Stimulated activated CD8-positive, alpha-beta memory T cell treated with anti-CD3 and anti-CD28 coated beads, Interleukin-4, amount 100 ng/mL, for 1 hour (primary cell): ENCODE measurements around the gene SEBOX.

Experiments used
- DNase-seq, 2 donors: peaks; one replicate each; pipeline ENCODE4 v3.0.0-alpha.2; 2020; ENCODE audit warnings: low read depth in 2 of 2, low spot score in 1 of 2

SEBOX gene

DNA sequence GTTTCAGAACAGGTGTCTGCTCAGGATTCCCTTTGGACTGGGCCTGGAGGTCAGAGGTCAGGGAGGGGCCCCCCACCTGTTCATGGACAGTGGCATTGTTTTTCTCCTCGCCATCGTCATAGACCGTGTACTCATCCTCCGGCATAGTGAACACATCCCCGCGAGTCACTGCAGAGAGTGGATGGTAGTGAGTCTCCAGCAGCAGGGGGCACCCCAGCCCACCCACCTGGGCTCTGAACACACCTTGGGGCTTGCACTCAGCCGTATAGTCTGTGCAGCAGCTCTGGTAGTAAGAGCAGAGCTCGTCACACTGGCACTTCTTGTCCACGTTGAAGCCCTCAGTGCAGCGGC, 4.7 kb upstream of the SEBOX start:
- DNase-seq, result no peak

DNA sequence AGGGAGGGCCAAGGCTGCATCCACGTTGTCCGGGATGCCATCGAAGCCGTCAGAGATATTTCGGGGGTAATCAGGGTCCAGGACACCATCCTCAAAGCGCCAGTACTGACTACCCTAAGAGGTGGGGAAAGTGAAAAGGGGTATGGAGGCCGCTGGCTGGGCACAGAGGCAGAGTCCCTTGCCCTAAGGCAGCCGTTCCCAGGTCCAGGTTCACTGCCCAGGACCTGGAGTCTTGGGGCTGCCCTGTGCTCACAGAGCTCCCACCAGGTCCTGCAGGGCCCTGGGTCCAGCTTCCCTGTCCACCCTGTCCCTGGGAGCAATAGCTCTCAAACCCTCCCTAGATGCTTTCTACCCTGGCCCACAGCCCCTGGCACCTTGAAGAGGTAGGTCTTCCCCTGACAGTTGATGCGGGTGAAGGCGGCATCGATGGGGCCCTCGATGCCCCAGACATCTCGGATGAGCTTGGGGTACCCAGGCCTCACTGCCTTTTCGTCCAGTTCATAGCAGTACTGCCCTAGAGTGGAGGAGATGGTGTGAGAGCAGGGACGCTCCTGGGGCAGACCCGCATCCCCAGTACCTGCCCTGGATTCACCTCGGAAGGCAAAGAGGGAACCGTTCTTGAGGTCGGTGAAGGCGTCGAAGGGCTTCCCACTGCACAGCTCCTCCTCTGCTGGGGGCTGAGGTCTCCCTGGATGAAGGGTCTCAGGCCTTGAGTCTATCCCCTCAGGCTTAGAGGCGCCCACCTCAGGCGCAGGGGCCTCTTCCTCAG, 4.1 kb upstream of the SEBOX start:
- DNase-seq, result no peak

GRCh38 chr17:28368306-28368831, 3.4 kb upstream of the SEBOX start:
- no peak for DNase-seq

- DNase-seq, result no peak
These were observed 2.8 kb upstream of the SEBOX start for GRCh38 chr17:28367641-28368305.

- DNase-seq, result no peak
These were observed 1.6 kb upstream of the SEBOX start for GRCh38 chr17:28366605-28367004.

- DNase-seq, result no peak
These were observed 488 bp upstream of the SEBOX start for GRCh38 chr17:28365487-28365886.

DNA sequence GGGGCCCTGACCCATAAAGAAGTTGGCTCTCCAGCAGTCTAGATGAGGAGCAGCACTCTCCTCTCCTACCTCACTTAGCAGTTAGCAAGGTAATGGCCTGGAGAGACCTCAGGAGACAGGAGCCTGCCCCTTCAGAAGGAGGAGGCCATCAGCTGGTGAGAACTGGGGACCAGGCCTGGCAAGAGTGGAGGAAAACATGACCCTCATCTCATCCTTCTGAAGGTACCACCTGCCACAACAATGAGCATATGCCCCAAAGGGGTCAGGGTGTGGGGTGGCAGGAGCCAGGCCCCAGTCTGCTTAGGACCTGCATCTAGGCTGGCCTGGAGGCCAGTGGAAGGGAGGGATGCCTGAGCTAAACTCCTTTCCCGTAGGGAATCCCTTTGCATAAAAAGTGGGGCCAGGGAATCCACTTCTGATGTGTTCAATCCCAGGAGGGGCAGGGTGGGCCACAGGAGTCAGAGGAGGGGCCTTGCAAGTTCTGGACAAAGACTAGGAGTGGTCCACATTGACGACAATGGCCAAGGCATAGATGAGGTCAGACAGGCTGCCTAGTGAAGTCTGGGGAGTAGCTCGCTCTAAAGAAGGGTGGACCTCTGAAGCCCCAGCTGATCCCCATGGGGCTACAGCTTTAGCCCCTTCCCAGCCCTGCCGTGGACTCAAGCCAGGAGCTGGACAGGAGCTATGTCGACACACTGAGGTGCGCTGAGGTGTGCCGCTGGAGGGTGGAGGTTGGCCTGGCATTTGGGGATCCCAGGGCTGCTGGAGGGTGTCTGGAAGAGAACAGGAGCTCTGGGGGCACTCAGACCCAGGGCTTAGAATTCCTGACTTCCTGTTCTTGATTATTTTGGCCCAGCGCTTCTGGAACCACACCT, 986 bp downstream of the SEBOX start:
- no peak for DNase-seq

DNA sequence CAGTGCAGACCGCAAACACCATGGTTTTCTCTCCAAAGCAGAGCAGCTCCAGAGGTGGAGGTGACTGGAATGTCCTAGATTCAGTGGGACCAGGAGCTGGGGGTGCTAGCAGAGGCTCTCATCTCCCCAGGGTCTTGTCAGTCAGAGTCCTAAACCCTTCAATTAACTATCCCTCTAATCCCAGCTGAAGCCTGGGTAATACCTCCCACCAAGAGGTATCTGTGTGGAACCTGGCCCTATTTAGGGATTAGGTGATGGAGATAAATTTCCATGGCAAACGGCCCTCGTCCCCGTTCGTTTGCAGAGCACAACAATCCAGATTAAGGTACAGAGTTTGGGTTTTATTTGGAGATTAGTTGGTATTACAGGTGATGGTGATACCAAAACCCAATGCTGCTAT, 1.8 kb downstream of the SEBOX start:
- no peak for DNase-seq

DNA sequence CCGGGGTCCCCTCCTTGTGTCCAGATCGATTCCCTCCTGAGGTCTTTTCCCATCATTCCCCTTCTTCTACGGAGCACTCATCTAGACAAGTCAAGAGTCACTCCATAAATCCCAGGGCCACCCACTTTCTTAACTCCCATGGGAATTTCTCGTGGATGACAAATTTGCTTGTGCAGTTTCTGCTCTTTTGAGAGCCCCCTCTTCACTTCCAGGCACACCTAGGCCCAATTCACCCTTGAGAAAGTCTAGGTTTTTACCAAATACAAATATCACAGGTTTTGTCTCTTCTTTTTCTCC, 7.2 kb downstream of the SEBOX start:
- DNase-seq, result no peak

GRCh38 chr17:28357061-28357900, 7.7 kb downstream of the SEBOX start, which contains the start of gene POLDIP2:
POLDIP2 (minus strand) TSS chr17:28357527; CDS start chr17:28357448, 79 bp downstream.
- DNase-seq, result peak; percentile 85 to 91

DNA sequence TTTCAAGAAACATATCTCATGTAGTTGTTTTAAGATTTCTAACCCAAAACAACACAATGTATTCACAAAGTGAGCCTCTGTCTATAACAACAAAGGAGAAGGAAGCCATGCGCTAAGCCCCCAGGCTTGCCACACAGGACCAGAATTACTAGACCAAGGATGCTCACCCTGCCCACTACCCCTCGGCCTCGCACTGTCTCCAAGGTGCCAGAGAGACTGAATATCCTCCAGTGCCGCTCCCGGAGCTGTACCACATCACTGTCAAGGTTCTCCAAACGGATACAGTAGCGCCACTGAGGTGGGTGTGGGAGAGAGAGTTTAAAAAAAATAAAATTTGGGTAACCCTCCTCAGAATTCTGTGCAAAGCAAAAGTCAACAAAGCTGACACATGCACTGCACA, 14.7 kb downstream of the SEBOX start:
- DNase-seq, result no peak

DNA sequence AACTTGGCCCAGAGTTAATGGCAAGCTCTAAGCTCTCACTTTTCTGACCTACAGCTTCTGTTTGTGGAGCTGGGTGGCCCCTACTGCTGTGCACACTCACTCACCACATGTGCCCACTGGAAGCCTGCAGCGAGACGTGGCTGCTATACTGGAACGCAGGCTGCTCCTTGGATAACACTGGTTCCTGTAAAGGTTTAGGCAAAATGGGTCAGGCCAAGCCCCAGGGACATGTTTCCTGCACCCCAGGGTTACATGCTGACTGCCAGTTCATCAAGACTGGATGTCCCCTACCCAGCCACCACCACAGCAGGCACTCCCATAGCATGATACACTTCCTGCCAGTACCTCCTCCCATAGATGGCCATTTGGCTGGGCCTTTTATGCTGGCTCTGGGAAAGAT, 16.0 kb downstream of the SEBOX start:
- no peak for DNase-seq

DNA sequence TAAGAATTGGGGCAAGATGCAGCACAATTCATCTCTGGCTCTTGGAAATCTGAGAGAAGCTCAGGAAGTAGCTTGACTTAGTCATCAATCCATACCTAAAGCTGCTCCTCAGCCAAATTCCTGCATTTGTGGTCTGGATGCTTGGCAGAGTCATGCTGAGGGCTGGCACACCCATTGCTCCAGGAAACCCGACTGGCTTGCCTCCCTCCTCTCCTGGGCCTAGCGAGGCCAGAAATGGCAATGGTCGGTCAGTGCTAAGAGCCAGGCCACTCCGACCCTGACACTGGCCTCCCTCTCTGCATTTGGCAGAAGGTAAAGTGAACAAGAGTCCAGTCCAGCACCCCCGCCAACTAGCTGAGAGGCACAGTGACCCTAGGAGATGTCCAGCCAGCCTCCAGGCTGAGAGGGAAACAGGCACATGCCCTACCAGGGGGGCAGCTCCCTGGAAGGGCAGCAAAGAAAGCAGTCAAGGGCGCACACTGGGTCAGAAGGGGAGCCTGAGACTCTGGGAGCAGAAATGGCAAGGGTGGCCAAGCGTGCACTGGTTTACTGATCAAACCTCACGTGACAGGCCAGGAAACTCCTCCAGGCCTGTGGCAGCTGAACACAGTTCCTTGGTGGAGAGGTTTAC, 17.6 kb downstream of the SEBOX start:
- no peak for DNase-seq

DNA sequence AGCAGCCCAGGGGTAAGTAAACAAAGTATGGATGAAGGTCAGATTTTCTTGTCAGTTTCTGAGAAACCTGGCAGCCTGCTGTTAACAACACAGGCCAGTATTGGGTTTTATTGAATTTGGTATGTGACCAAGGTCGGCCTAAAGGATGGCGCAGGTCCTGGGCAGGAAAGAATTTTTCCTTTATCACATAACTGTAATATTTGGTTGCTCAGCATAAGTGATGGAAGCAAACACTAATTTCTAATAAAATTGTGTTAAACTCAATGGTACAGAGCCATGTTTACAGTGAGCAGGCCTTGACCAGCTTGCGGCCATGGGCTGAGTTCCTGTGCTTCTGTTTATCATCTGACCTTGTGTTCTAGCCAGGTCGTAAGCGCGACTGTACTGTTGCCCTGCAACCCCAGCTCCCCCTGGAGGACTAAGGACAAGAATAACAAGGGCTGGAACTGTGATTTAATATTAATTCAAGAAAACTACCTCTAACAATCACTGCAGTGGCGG, 18.2 kb downstream of the SEBOX start:
- DNase-seq, result no peak

GRCh38 chr17:28346199-28346580, 18.8 kb downstream of the SEBOX start:
- DNase-seq, result no peak

- no peak for DNase-seq
These were observed 19.4 kb downstream of the SEBOX start for GRCh38 chr17:28345419-28346198.

DNA sequence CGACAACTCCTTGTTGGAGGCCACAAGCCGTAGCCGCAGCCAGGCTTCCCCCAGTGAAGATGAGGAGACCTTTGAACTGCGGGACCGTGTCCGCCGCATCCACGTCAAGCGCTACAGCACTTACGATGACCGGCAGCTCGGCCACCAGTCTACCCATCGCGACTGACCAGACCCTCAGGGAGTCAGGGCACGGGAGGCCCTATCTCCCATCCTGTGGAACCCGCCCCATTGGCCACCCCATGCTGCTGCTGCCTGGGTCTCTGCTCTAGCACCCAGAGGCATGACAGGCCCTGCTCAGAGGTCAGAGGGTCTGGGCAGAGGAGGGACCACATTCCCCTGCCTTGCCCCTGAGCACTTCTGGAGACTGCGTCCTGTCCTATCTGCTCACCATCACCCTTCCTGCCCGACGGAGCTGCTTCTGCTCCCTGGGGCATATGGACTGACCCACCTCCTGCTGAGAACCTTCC, 20.5 kb downstream of the SEBOX start:
- no peak for DNase-seq

DNA sequence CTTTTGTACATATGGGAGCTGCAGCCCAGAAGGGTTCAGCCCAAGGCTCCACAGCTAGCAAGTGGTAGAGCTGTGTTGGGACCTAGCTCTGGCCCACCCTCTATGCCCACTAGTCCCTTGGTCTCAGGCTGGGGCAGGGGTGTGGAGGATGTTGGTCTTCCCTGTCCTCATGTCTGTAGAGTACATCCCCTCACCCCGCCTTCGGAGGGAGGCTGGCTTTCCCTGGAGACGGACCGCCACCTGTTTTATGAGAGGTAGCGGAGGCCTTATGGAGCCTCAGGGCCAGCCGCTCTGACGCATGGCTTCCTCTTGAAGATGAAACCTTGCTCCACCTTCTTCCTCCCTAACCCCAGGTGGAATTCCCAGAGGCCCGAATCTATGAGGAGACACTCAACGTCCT, 21.0 kb downstream of the SEBOX start:
- DNase-seq, result no peak

DNA sequence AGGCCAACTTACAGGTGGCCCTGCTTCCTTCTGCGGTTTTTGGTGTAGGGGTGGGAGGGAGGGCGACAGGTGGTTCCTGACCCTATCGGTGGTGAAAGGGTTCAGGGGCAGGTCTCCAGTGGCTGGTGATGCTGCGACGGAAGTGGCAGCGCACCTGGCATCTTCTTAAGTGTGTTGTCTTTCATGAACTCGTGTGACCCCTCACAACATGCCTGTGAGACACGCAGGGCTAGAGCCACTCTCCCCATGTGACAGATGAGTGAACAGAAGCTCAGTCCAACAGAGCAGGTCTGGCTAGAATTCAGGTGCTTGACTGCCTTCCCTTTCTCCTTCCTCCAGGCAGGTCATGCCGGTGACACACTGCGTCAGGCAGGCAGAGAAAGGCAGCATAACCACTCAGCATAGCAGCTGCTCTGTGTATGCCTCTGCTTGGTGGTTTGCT, 21.5 kb downstream of the SEBOX start:
- DNase-seq, result no peak
